GM18909 (cell line): Measurements from ENCODE around the gene DNM1.
A peak's percentile ranks its signal among the peaks of the same experiment; 100 is the strongest.
"Not testable (repeated sequence)": the region's sequence is repeated elsewhere in the genome, so short reads cannot be mapped to it uniquely, and the experiment has no call there.

Experiments used
- ATAC-seq: cut with Tn5 transposase; IDR thresholded peaks from one replicate; pipeline ENCODE4 v1.9.1; 2021; ENCODE audit warnings: mild to moderate bottlenecking; ENCODE audit not compliant: unreplicated experiment, poor library complexity

Gene DNM1

GRCh38 chr9:128175102-128175563 is 28.0 kb upstream of the DNM1 start:
- ATAC-seq: no peak

- ATAC-seq: no peak
Observed at GRCh38 chr9:128175726-128176125, 27.5 kb upstream of the DNM1 start.

GRCh38 chr9:128178806-128179431 is 24.3 kb upstream of the DNM1 start:
- ATAC-seq: no peak

GRCh38 chr9:128180001-128180400 is 23.2 kb upstream of the DNM1 start:
- no peak for ATAC-seq

GRCh38 chr9:128180447-128180846 is 22.7 kb upstream of the DNM1 start:
- ATAC-seq: no peak

GRCh38 chr9:128181480-128181879 is 21.7 kb upstream of the DNM1 start:
- not testable (repeated sequence) for ATAC-seq

- ATAC-seq: no peak
Observed at GRCh38 chr9:128182893-128183588, 20.1 kb upstream of the DNM1 start.

- ATAC-seq: no peak
Observed at GRCh38 chr9:128185979-128186965, 16.9 kb upstream of the DNM1 start.

GRCh38 chr9:128187361-128187760 is 15.8 kb upstream of the DNM1 start:
- no peak for ATAC-seq

GRCh38 chr9:128188209-128188608 is 15.0 kb upstream of the DNM1 start:
- no peak for ATAC-seq

GRCh38 chr9:128190013-128190412 is 13.2 kb upstream of the DNM1 start:
- ATAC-seq: no peak

GRCh38 chr9:128190516-128191405 is 12.4 kb upstream of the DNM1 start:
- peak; percentile 11 for ATAC-seq

GRCh38 chr9:128191406-128192046 is 11.7 kb upstream of the DNM1 start, which contains the start of gene CIZ1:
CIZ1 (minus strand) TSS chr9:128191572; CDS start chr9:128190857, 715 bp downstream.
- peak; percentile 85 for ATAC-seq

GRCh38 chr9:128192601-128193371 is 10.4 kb upstream of the DNM1 start:
- ATAC-seq: no peak

GRCh38 chr9:128193469-128194096 is 9.6 kb upstream of the DNM1 start:
- ATAC-seq: no peak

- no peak for ATAC-seq
Observed at GRCh38 chr9:128201441-128202369, 1.5 kb upstream of the DNM1 start.

GRCh38 chr9:128202648-128203023 is 543 bp upstream of the DNM1 start:
- ATAC-seq: no peak
